Right lobe of liver (tissue), 4 donors: Measurements from ENCODE around the gene SLC22A4.

Experiments used
- POLR2A ChIP-seq: fragments of 450-650 bp; IDR thresholded peaks from one replicate; pipeline ENCODE4 v1.6.1; 2017; ENCODE audit warnings: antibody characterized with exemption, mild to moderate bottlenecking
- TF ChIP-seq, protein P1 (sequence below), 4 donors: fragments of 200-600 bp in 3 of 4; fragments of 450-650 bp in 1 of 4; IDR thresholded peaks; one replicate each; pipeline versions ENCODE4 v1.5.1 to v1.8.0; 2016 to 2022; ENCODE audit warnings: antibody characterized with exemption in 4 of 4, mild to moderate bottlenecking in 2 of 4
- donor health status: DM: no; HTN: no; CAD: no.
- donor health status: DM: no; HTN: no; CAD: no.
- donor health status: DM: no; HTN: yes; CAD: no.

DNA sequence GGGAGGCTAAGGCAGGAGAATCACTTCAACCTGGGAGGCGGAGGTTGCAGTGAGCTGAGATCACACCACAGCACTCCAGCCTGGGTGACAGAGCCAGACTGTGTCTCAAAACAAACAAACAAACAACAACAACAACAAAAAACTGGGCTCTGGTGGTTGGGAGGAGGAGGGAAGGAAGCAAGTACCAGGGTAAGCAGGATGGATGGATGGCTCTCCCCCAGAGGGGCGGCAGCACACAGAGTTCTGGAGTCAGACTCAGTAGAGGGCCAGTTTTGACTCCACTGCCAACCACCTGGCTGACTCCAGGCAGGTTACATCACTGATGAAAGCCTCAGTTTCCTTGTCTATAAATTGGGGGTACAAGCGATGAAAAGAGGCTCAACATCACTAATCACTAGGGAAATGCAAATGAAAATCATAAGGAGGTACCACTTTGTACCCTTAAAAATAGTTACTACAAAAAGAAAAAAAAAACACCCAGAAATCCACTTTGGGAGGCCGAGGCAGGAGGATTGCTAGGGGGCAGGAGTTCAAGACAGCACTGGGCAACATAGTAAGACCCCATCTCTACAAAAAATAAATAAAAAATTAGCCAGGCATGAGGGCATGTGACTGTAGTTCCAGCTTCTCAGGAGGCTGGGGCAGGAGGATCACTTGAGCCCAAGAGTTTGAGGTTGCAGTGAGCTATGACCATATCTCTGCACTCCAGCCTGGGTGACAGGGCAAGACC lies 3.2 kb downstream of the SLC22A4 start:
- TF ChIP-seq, protein P1, sequence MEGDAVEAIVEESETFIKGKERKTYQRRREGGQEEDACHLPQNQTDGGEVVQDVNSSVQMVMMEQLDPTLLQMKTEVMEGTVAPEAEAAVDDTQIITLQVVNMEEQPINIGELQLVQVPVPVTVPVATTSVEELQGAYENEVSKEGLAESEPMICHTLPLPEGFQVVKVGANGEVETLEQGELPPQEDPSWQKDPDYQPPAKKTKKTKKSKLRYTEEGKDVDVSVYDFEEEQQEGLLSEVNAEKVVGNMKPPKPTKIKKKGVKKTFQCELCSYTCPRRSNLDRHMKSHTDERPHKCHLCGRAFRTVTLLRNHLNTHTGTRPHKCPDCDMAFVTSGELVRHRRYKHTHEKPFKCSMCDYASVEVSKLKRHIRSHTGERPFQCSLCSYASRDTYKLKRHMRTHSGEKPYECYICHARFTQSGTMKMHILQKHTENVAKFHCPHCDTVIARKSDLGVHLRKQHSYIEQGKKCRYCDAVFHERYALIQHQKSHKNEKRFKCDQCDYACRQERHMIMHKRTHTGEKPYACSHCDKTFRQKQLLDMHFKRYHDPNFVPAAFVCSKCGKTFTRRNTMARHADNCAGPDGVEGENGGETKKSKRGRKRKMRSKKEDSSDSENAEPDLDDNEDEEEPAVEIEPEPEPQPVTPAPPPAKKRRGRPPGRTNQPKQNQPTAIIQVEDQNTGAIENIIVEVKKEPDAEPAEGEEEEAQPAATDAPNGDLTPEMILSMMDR (IDR thresholded peaks at IDR 0.05) = no peak
- no peak for TF ChIP-seq POLR2A
